IMR-90 (cell line): Measurements from ENCODE around the gene DNMT1.

ENCODE experiments used
- CTCF ChIP-seq: conservative IDR thresholded peaks from 2 replicates; pipeline ENCODE4 v1.5.1; 2012; ENCODE audit warnings: mild to moderate bottlenecking, low read depth, low read length, improper control_type of control experiment
- RAD21 ChIP-seq: IDR thresholded peaks from 2 replicates; pipeline ENCODE4 v1.6.1; 2012; ENCODE audit warnings: low read length, improper control_type of control experiment

GRCh38 chr19:10134040-10134439, 60.7 kb downstream of the DNMT1 start:
- no peak for TF ChIP-seq RAD21
- TF ChIP-seq CTCF: no peak
